Tibial nerve (tissue), 3 donors: ENCODE results near the gene PLPPR1.

Source experiments
- CTCF ChIP-seq, 5 experiments: fragments of 200-600 bp in 3 of 5; fragments of 450-650 bp in 2 of 5; sonication (generic) in 3 of 5; IDR thresholded peaks; one replicate each; pipeline ENCODE4 v1.5.1; 2016 to 2019; ENCODE audit warnings: antibody characterized with exemption in 5 of 5, mild to moderate bottlenecking in 3 of 5, moderate library complexity in 2 of 5
- POLR2A ChIP-seq, 2 donors: fragments of 450-650 bp; IDR thresholded peaks; one replicate each; pipeline ENCODE4 v1.6.1; 2017; ENCODE audit warnings: antibody characterized with exemption in 2 of 2, mild to moderate bottlenecking in 2 of 2, moderate library complexity in 2 of 2

- TF ChIP-seq CTCF (IDR thresholded peaks at IDR 0.05): no peak
- no peak for TF ChIP-seq POLR2A (IDR thresholded peaks at IDR 0.05)
Observed at GRCh38 chr9:101072259-101072658, 43.7 kb downstream of the PLPPR1 start.
